Lung (tissue), 12 donors: Measurements from ENCODE around the gene ESRRB. TPM values are rescaled to one million over a fixed set of nuclear protein-coding genes. Genes with fewer than 3 reads are reported as not detected.

Experiments used
- ATAC-seq: fragments of 200-7000 bp; cut with Tn5 transposase; one replicate; pipeline ENCODE4 v1.9.1; 2020; ENCODE audit warnings: moderate number of reproducible peaks; ENCODE audit not compliant: insufficient read depth, low FRiP score
- DNase-seq, 3 donors: peaks; one replicate each; pipeline ENCODE4 v3.0.0-alpha.2; 2013 to 2017
- H3K27ac ChIP-seq, 2 donors: one replicate each; pipeline ENCODE4 v1.5.1; 2013; ENCODE audit warnings: mild to moderate bottlenecking in 2 of 2, moderate library complexity in 2 of 2, control low read depth in 1 of 2, inconsistent platforms in 1 of 2, low read depth in 1 of 2, low read length in 1 of 2
- H3K27me3 ChIP-seq, 3 donors: one replicate each; pipeline ENCODE4 v1.5.1; 2013; ENCODE audit warnings: low read length in 2 of 3; ENCODE audit not compliant: control insufficient read depth in 3 of 3, insufficient read depth in 3 of 3
- H3K36me3 ChIP-seq, 4 donors: one replicate each; pipeline ENCODE4 v1.5.1; 2013; ENCODE audit warnings: low read length in 4 of 4, mild to moderate bottlenecking in 1 of 4, moderate library complexity in 1 of 4; ENCODE audit not compliant: control insufficient read depth in 4 of 4, insufficient read depth in 4 of 4
- H3K4me1 ChIP-seq, 5 donors: one replicate each; pipeline ENCODE4 v1.5.1; 2013; ENCODE audit warnings: low read length in 5 of 5, mild to moderate bottlenecking in 2 of 5, moderate library complexity in 1 of 5; ENCODE audit not compliant: control insufficient read depth in 5 of 5, insufficient read depth in 5 of 5
- H3K4me3 ChIP-seq: one replicate; pipeline ENCODE4 v1.5.1; 2013; ENCODE audit warnings: mild to moderate bottlenecking, control low read depth, moderate library complexity
- H3K9ac ChIP-seq, 2 donors: one replicate each; pipeline ENCODE4 v1.5.1; 2013; ENCODE audit warnings: low read length in 2 of 2, control low read depth in 1 of 2; ENCODE audit not compliant: insufficient read depth in 1 of 2
- H3K9me3 ChIP-seq, 4 donors: one replicate each; pipeline ENCODE4 v1.5.1; 2013; ENCODE audit warnings: low read length in 3 of 4, mild to moderate bottlenecking in 1 of 4, moderate library complexity in 1 of 4; ENCODE audit not compliant: control insufficient read depth in 4 of 4, insufficient read depth in 3 of 4
- WGBS, 2 donors: extraction: QIAGEN DNeasy Blood & Tissue Kit; methylation state at CpG; one replicate each; pipeline ENCODE4 v1.1.7; 2013; 5-methylcytosine and 5-hydroxymethylcytosine counted together
- polyA plus RNA-seq, 2 donors: library from polyadenylated mRNA; stranded (reverse); fragments of 200-250 nt; gene quantifications; one replicate each; pipeline ENCODE4 v1.2.1, GENCODE V29; 2013
- total RNA-seq, 2 donors: library from RNA; depleted of rRNA in 1 of 2; stranded (reverse); fragments of >200 nt in 1 of 2; gene quantifications; one replicate each; pipeline ENCODE4 v1.2.1, GENCODE V29; 2014 to 2021
- TF ChIP-seq, protein P1 (sequence below): IDR thresholded peaks from 2 replicates; pipeline ENCODE4 v1.5.1; 2012; ENCODE audit warnings: mild to moderate bottlenecking; ENCODE audit errors: control extremely low read depth, extremely low read depth
- donor health status: control.
- donor health status: control.
- donor health status: Bipolar disorder and iron deficiency.
- donor health status: healthy.
- donor health status: DM: yes; HTN: yes; CAD: no.

The ESRRB gene
- total and polyA plus RNA-seq, 4 donors: 0.02 to 0.26 (median 0.18) TPM

DNA sequence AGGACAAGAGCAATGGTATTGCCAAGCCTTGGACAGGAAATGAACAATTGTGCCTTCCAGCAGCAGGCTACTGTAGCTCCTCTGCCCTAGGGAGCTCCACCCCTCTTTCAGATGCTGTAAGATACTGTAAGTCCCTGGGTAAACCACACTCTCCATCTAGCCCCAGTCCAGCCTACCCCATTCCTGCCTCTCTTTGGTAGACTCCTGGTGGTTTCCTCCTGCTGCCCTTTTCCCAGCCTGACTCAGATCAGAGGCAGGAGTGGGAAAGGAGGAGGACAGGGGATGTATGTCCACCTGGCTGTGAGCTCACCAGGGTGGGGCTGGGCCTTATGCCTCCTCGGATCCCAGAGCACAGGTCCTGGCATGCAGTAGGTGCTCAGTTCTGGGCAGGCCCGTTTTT, 174.6 kb downstream of the ESRRB start:
- no peak overlapping the region for H3K4me3 ChIP-seq
- TF ChIP-seq, protein P1, sequence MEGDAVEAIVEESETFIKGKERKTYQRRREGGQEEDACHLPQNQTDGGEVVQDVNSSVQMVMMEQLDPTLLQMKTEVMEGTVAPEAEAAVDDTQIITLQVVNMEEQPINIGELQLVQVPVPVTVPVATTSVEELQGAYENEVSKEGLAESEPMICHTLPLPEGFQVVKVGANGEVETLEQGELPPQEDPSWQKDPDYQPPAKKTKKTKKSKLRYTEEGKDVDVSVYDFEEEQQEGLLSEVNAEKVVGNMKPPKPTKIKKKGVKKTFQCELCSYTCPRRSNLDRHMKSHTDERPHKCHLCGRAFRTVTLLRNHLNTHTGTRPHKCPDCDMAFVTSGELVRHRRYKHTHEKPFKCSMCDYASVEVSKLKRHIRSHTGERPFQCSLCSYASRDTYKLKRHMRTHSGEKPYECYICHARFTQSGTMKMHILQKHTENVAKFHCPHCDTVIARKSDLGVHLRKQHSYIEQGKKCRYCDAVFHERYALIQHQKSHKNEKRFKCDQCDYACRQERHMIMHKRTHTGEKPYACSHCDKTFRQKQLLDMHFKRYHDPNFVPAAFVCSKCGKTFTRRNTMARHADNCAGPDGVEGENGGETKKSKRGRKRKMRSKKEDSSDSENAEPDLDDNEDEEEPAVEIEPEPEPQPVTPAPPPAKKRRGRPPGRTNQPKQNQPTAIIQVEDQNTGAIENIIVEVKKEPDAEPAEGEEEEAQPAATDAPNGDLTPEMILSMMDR: no peak
- no peaks in the 10 kb centered on the region for H3K27me3 ChIP-seq
- DNase-seq (no peak), ATAC-seq (no peak)
- peaks cover 0 to 1% (median 0%) of the 10 kb centered on the region in 4 donors for H3K36me3 ChIP-seq
- no peak overlapping the region for H3K27ac ChIP-seq
- WGBS, 2 donors: 83 to 89% methylated on average over 2 of the region's 2 CpGs
- H3K9ac ChIP-seq: no peak overlapping the region
- H3K9me3 ChIP-seq: no peaks in the 10 kb centered on the region
- H3K4me1 ChIP-seq: peaks cover 0 to 4% (median 0%) of the 10 kb centered on the region in 5 donors

DNA sequence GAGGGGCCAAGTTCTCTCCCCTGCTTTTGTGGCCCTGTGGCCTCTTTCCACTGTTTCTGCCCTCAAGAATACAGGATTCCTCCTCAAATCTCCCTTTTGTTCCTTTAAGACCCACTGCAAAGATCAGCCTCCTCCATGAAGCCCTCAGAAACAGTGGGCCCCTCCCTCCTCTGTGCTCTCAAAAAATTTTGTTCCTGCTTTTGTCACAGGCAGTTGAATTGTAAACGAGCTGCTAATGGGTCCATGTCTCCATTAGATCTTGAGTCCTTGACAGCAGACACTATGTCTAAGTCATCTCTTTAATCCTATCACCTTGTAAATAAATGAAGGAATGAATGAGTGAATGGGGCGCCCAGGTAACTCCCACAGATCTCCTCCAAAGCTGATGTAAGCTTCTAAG, 175.2 kb downstream of the ESRRB start:
- DNase-seq (no peak), ATAC-seq (no peak)
- no peaks in the 10 kb centered on the region for H3K27me3 ChIP-seq
- no peak overlapping the region for H3K27ac ChIP-seq
- 68 to 74% methylated on average over 2 of the region's 2 CpGs for WGBS, 2 donors
- H3K9me3 ChIP-seq: no peaks in the 10 kb centered on the region
- H3K36me3 ChIP-seq: peaks cover 0 to 1% (median 0%) of the 10 kb centered on the region in 4 donors
- no peak overlapping the region for H3K4me3 ChIP-seq
- no peak overlapping the region for H3K9ac ChIP-seq
- TF ChIP-seq, protein P1: no peak
- H3K4me1 ChIP-seq: peaks cover 0 to 4% (median 0%) of the 10 kb centered on the region in 5 donors

Other genes starting within 250 kb of the ESRRB start
- 10 to 100 TPM; 48.0 to 69.9 TPM for gene GPATCH2L, start 224.2 kb upstream of the ESRRB start, total RNA-seq
- 10 to 100 TPM in 1 of 2 donors, 1 to 10 TPM in 1; 4.3 to 16.8 TPM for gene GPATCH2L, start 224.2 kb upstream of the ESRRB start, polyA plus RNA-seq